ENCODE data around the gene YPEL1.

DNA sequence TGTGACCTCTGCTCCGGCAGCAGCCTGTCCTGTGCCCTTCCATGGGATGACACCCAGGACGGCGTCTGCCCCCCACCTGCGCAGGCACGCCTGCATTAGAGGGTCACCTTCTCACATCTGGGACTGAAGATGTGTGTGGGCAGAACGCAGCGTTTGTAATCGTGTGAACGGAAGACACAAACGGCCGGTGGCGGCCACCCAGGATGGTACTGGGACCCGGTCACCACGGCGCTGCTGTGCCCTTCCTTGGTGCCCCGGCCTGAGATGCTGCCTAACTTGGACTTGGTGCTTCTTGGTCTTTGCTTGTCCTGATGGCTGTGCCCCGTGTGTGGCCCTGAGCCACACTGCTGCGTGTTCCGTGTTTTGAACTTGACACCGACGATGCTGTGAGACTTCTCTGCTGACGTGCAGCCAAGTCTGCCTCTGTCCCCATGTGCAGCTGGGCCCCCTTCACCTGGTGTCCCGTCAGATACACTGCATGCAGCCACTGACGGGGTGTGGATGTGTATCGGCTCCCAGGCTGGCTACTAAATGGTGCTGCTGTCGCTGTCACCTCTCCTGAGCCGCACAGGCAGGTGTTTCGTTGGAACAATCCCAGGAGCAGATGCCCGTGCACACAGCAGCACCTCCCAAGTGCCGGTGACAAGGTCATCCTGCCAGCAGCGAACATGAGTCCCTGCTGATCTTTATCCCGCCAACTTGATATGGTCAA lies 21.4 kb downstream of the YPEL1 start:
- TF ChIP-seq POLR2AphosphoS5 (IDR thresholded peaks at IDR 0.05; ENCODE audit: low read depth, low read length): no peak
- no peak for TF ChIP-seq POLR2A (IDR thresholded peaks at IDR 0.05; ENCODE audit: low read depth, low read length)

Measured in GM12891 (cell line).